ENCODE data around the gene MSANTD7.

DNA sequence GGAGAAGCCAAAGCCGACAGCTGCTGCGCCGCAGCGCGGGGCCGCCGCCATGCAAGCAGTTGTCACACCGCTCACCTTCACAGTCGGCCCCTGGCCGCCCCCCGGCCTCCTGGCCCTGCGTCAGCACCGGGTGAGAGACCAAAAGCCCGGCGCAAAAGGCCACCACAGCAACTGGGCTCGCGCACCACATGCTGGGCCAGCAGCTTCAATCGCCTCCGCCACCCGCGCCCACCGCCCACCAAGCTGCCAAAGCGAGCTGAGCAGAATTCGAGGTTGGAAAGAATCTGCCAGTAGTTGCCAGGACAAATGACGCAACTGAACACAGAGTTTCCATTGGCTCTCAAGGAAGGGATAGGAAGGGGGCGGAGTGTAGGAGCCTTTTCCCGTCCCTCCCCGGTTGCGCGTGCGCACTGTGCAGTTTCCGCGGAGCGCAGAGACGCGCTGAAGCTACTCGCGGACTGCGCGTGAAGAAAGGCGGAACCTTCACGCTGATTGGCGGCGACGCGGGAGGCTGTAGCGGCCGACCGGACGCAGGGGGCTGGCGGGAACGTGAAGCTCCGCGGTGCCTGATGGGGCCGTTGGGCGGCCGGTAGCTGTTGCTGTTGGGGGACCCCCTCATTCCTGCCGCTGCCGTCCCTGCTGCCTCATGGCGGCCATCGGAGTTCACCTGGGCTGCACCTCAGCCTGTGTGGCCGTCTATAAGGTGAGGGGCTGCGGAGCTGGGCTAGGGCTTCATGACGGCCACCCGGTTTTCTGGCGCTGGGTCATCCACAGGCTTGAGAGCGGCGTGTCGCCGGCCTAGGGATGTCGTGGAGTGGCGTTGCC, at the start of gene MSANTD7, which contains the start of the genes CDNF and HSPA14:
- TF ChIP-seq CTCF (IDR thresholded peaks at IDR 0.05) (no peak), POLR2AphosphoS5 (IDR thresholded peaks at IDR 0.05) (peak; percentile 49 to 90 (median 62)), EP300 (IDR thresholded peaks at IDR 0.05) (no peak)

Data from suprapubic skin (tissue), 4 donors.